ENCODE results near the gene SUN2. TPM values are rescaled to one million over a fixed set of nuclear protein-coding genes. Genes with fewer than 3 reads are reported as not detected.
A peak's percentile ranks its signal among the peaks of the same experiment; 100 is the strongest.

Gene SUN2
- total and polyA plus RNA-seq, 2 of the 8 experiments (the other 6 are each of a cell fraction or from before 2014, with no cell fraction given) = 5.1 to 10.5 TPM

- Histone ChIP-seq H2BK12ac (ENCODE audit: low read depth, low read length) (no peak overlapping the region), H3K4me2 (ENCODE audit: insufficient read depth in 1 of 2, low read depth in 2 of 2, low read length in 2 of 2) (no peak overlapping the region), H2AK5ac (ENCODE audit: low read depth, low read length) (no peak overlapping the region), H4K20me1 (replicated peaks in 1 of 2; ENCODE audit: control insufficient read depth in 1 of 2, insufficient read depth in 2 of 2, low read length in 2 of 2) (peaks cover 0 to 7% of the 10 kb centered on the region in 2 experiments), H3K4me1 (replicated peaks in 1 of 4; ENCODE audit: control insufficient read depth in 3 of 4, insufficient read depth in 4 of 4, low read length in 3 of 4) (peaks cover 0 to 6% (median 1%) of the 10 kb centered on the region in 4 experiments; a peak in 4 of 7 replicates), H2BK5ac (ENCODE audit: low read depth, low read length) (no peak overlapping the region), H4K91ac (replicated peaks; ENCODE audit: insufficient read length, low read length) (no peak overlapping the region), H2BK120ac (replicated peaks; ENCODE audit: low read depth, low read length) (no peak overlapping the region), H3K27ac (ENCODE audit: low read depth, low read length) (no peak overlapping the region), H3K27me3 (replicated peaks in 1 of 4; ENCODE audit: control insufficient read depth in 3 of 4, extremely low read depth in 1 of 4, insufficient read depth in 3 of 4, low read length in 3 of 4) (no peaks in the 10 kb centered on the region; a peak in 1 of 7 replicates), H2AFZ (ENCODE audit: low read length) (no peak overlapping the region), H3K23ac (ENCODE audit: insufficient read length) (no peak overlapping the region), H3K79me2 (ENCODE audit: control insufficient read depth in 1 of 2, insufficient read depth in 2 of 2, low read length in 2 of 2) (no peaks in the 10 kb centered on the region), H3K9ac (replicated peaks in 1 of 4; ENCODE audit: extremely low read depth in 1 of 4, low read depth in 3 of 4, low read length in 3 of 4) (no peak overlapping the region), H3K36me3 (ENCODE audit: control insufficient read depth in 2 of 4, insufficient read depth in 4 of 4, low read length in 3 of 4) (no peaks in the 10 kb centered on the region), H3K18ac (ENCODE audit: extremely low read depth, low read length) (no peak overlapping the region), H3K79me1 (ENCODE audit: low read depth, low read length) (no peaks in the 10 kb centered on the region), H4K5ac (ENCODE audit: insufficient read length, low read depth, low read length) (no peak overlapping the region), H3K23me2 (ENCODE audit: low read depth, low read length) (peaks cover 5% of the 10 kb centered on the region; the same call in 1 of the 2 replicates), H2BK15ac (ENCODE audit: low read length) (no peak overlapping the region), H3K14ac (ENCODE audit: insufficient read length) (no peak overlapping the region), H3K4me3 (ENCODE audit: extremely low read depth in 1 of 4, insufficient read depth in 2 of 4, low read depth in 3 of 4, low read length in 4 of 4) (no peak overlapping the region), H3K9me3 (ENCODE audit: insufficient read depth in 2 of 2, low read depth in 1 of 2, low read length in 1 of 2) (no peaks in the 10 kb centered on the region), H3K4ac (replicated peaks; ENCODE audit: insufficient read length, low read depth, low read length) (no peak overlapping the region), H4K8ac (ENCODE audit: extremely low read depth, insufficient read depth, low read length) (no peak overlapping the region), H2BK20ac (ENCODE audit: low read length) (no peak overlapping the region), H3K56ac (replicated peaks; ENCODE audit: insufficient read length, low read depth, low read length) (no peak overlapping the region)
- peak; percentile 68 to 89 for DNase-seq (ENCODE audit: low read depth in 1 of 2, low spot score in 2 of 2)
- WGBS, 2 experiments (ENCODE audit: extremely low coverage in 1 of 2, insufficient coverage in 1 of 2, insufficient read length in 1 of 2, insufficient replicate concordance in 2 of 2, low coverage in 1 of 2, low lambda C conversion rate in 2 of 2, missing lambda C conversion rate in 1 of 2) = 58% methylated on average over 13 of the region's 14 CpGs; no CpG with 5 or more reads in 1 of the 2 experiments
- peak; percentile 36 for FAIRE-seq
- ChIA-PET CTCF (ENCODE audit: partially characterized antibody) (interaction anchor here (0.6 to 13.8 kb wide), 24 partner anchors 9 to 301 kb away, joined by 3 to 124 read pairs (median 4); partner anchors contain the start of gene TOMM22), POLR2A (ENCODE audit: partially characterized antibody) (interaction anchor here (0.8 kb wide), 1 partner anchor 553 kb away, joined by 3 read pairs; no protein-coding TSS in a partner anchor)
- no peak for TF ChIP-seq NRF1 (IDR thresholded peaks at IDR 0.05; ENCODE audit: low read depth, low read length)
- TF ChIP-seq HDAC2 (IDR thresholded peaks at IDR 0.05; ENCODE audit: borderline replicate concordance in 1 of 2, low read depth in 2 of 2, low read length in 2 of 2) = no peak
- 0 out of 2 replicates have a peak, but pooled peaks have one; percentile 13 for TF ChIP-seq USF2 (IDR thresholded peaks at IDR 0.05; ENCODE audit: low read length)
- no peak for TF ChIP-seq CTBP2 (IDR thresholded peaks at IDR 0.05; ENCODE audit: borderline replicate concordance, insufficient read depth, insufficient read length, low read length)
- peak; percentile 54 to 68 for TF ChIP-seq RAD21 (IDR thresholded peaks at IDR 0.05 in 1 of 2, conservative IDR thresholded peaks at IDR 0.05 in 1 of 2; ENCODE audit: low read depth in 2 of 2, low read length in 2 of 2)
Measured at GRCh38 chr22:38766076-38766777, 10.4 kb upstream of the SUN2 start.
